HEK293 (cell line): Measurements from ENCODE around the gene P3H4.

Source experiments
- CTCF ChIA-PET: fragments of 350-600 bp; formaldehyde crosslinking; extraction: SDS; loops from one replicate; lab custom pipeline; 2021; ENCODE audit warnings: antibody characterized with exemption; lab: Yijun Ruan, JAX
- POLR2A ChIA-PET: fragments of 300-600 bp; formaldehyde crosslinking; extraction: SDS; loops from one replicate; lab custom pipeline; 2020; ENCODE audit warnings: antibody characterized with exemption, inconsistent platforms; lab: Yijun Ruan, JAX
- H3K27ac ChIP-seq: fragments of 200-500 bp; sonication (Bioruptor generic); 2 replicates; pipeline ENCODE4 v1.5.1; 2014; ENCODE audit warnings: low read depth, low read length, control low read depth, inconsistent platforms; ENCODE audit errors: extremely low read depth
- H3K36me3 ChIP-seq, 2 experiments: fragments of 200-500 bp in 1 of 2; sonication (Bioruptor generic) in 1 of 2; 1 replicate in 1 of 2; 2 replicates in 1 of 2; pipeline ENCODE4 v1.5.1; 2014 to 2017; ENCODE audit warnings: inconsistent platforms in 2 of 2, low read length in 2 of 2; ENCODE audit not compliant: control insufficient read depth in 2 of 2, insufficient read depth in 1 of 2
- H3K4me1 ChIP-seq: fragments of 200-500 bp; sonication (Bioruptor generic); 2 replicates; pipeline ENCODE4 v1.5.1; 2014; ENCODE audit warnings: mild to moderate bottlenecking, low read length, inconsistent platforms; ENCODE audit not compliant: control insufficient read depth, insufficient read depth
- H3K4me3 ChIP-seq: 2 replicates; pipeline ENCODE4 v1.5.1; 2011; ENCODE audit warnings: low read depth, mild to moderate bottlenecking, control low read depth, low read length, moderate library complexity
- H3K9me3 ChIP-seq: fragments of 200-500 bp; sonication (Bioruptor generic); 2 replicates; pipeline ENCODE4 v1.5.1; 2014; ENCODE audit warnings: low read depth, low read length, inconsistent platforms; ENCODE audit not compliant: control insufficient read depth, insufficient read depth
- FEZF1 ChIP-seq: fragments of 450-650 bp; formaldehyde crosslinking; IDR thresholded peaks from 2 replicates; pipeline ENCODE4 v1.5.1; 2016; ENCODE audit warnings: missing biosample characterization, missing genetic modification characterization
- HIC1 ChIP-seq: fragments of 450-650 bp; formaldehyde crosslinking; IDR thresholded peaks from 2 replicates; pipeline ENCODE4 v1.5.1; 2016; ENCODE audit warnings: missing biosample characterization, missing genetic modification characterization
- MYNN ChIP-seq: fragments of 450-650 bp; formaldehyde crosslinking; IDR thresholded peaks from 2 replicates; pipeline ENCODE4 v1.5.1; 2016; ENCODE audit warnings: missing biosample characterization, missing genetic modification characterization, borderline replicate concordance
- PRDM10 ChIP-seq: fragments of 450-650 bp; formaldehyde crosslinking; IDR thresholded peaks from 2 replicates; pipeline ENCODE4 v1.5.1; 2016; ENCODE audit warnings: missing biosample characterization, missing genetic modification characterization
- PRDM4 ChIP-seq: fragments of 450-650 bp; formaldehyde crosslinking; IDR thresholded peaks from 2 replicates; pipeline ENCODE4 v1.5.1; 2017; ENCODE audit warnings: missing biosample characterization, missing genetic modification characterization
- SCRT1 ChIP-seq: fragments of 450-650 bp; formaldehyde crosslinking; IDR thresholded peaks from 2 replicates; pipeline ENCODE4 v1.5.1; 2016; ENCODE audit warnings: missing biosample characterization, missing genetic modification characterization, borderline replicate concordance
- SCRT2 ChIP-seq: fragments of 450-650 bp; formaldehyde crosslinking; IDR thresholded peaks from 2 replicates; pipeline ENCODE4 v1.5.1; 2016; ENCODE audit warnings: missing biosample characterization, missing genetic modification characterization
- SETDB1 ChIP-seq: IDR thresholded peaks from one replicate; pipeline ENCODE4 v1.6.1; 2017; ENCODE audit warnings: mild to moderate bottlenecking, low read length, moderate library complexity, mixed read lengths; ENCODE audit not compliant: insufficient read length
- YY1 ChIP-seq: fragments of 450-650 bp; formaldehyde crosslinking; IDR thresholded peaks from 2 replicates; pipeline ENCODE4 v1.5.1; 2018; ENCODE audit warnings: missing biosample characterization, missing genetic modification characterization
- ZNF121 ChIP-seq: fragments of 450-650 bp; formaldehyde crosslinking; IDR thresholded peaks from 2 replicates; pipeline ENCODE4 v1.5.1; 2016; ENCODE audit warnings: missing biosample characterization, missing genetic modification characterization
- ZNF433 ChIP-seq: fragments of 450-650 bp; formaldehyde crosslinking; IDR thresholded peaks from 2 replicates; pipeline ENCODE4 v1.5.1; 2016; ENCODE audit warnings: missing biosample characterization, missing genetic modification characterization, low read depth
- ZNF473 ChIP-seq: fragments of 450-650 bp; formaldehyde crosslinking; IDR thresholded peaks from 2 replicates; pipeline ENCODE4 v1.5.1; 2017; ENCODE audit warnings: missing biosample characterization, missing genetic modification characterization
- ZNF555 ChIP-seq: fragments of 450-650 bp; formaldehyde crosslinking; conservative IDR thresholded peaks from 2 replicates; pipeline ENCODE4 v1.5.1; 2017; ENCODE audit warnings: missing biosample characterization, mild to moderate bottlenecking, missing genetic modification characterization, inconsistent platforms
- ZNF585B ChIP-seq: fragments of 450-650 bp; formaldehyde crosslinking; IDR thresholded peaks from 2 replicates; pipeline ENCODE4 v1.5.1; 2016; ENCODE audit warnings: missing biosample characterization, missing genetic modification characterization
- ZNF626 ChIP-seq: fragments of 450-650 bp; sonication (Bioruptor Pico); formaldehyde crosslinking; IDR thresholded peaks from 2 replicates; pipeline ENCODE4 v1.5.1; 2018; ENCODE audit warnings: missing biosample characterization, missing genetic modification characterization, inconsistent platforms
- ZNF629 ChIP-seq: fragments of 450-650 bp; formaldehyde crosslinking; IDR thresholded peaks from 2 replicates; pipeline ENCODE4 v1.5.1; 2017; ENCODE audit warnings: missing biosample characterization, missing genetic modification characterization
- ZNF692 ChIP-seq: fragments of 450-650 bp; formaldehyde crosslinking; IDR thresholded peaks from 2 replicates; pipeline ENCODE4 v1.5.1; 2016; ENCODE audit warnings: missing biosample characterization, missing genetic modification characterization
- ZNF747 ChIP-seq: fragments of 450-650 bp; formaldehyde crosslinking; IDR thresholded peaks from 2 replicates; pipeline ENCODE4 v1.5.1; 2016; ENCODE audit warnings: missing biosample characterization, missing genetic modification characterization
- ZNF830 ChIP-seq: fragments of 450-650 bp; IDR thresholded peaks from 2 replicates; pipeline ENCODE4 v1.5.0; 2018; ENCODE audit warnings: missing biosample characterization, missing genetic modification characterization, low read depth, mild to moderate bottlenecking, moderate library complexity

The P3H4 gene

GRCh38 chr17:41781404-41782110, 30.2 kb downstream of the P3H4 start:
- H3K4me3 ChIP-seq, result no peak overlapping the region
- H3K9me3 ChIP-seq, result no peaks in the 10 kb centered on the region
- H3K36me3 ChIP-seq, result peaks cover 0 to 12% of the 10 kb centered on the region in 2 experiments; a peak in 2 of 3 replicates
- TF ChIP-seq ZNF585B (tag by site-specific recombination) (no peak), ZNF433 (tag by site-specific recombination) (no peak), SCRT2 (tag by site-specific recombination) (no peak), PRDM4 (no peak), SETDB1 (no peak), ZNF555 (tag by site-specific recombination) (no peak), ZNF830 (tag by site-specific recombination) (no peak), ZNF629 (tag by site-specific recombination) (no peak), ZNF473 (tag by site-specific recombination) (no peak), SCRT1 (tag by site-specific recombination) (no peak)
- TF ChIP-seq, all 188 proteins: peak for 0
- POLR2A ChIA-PET, result interaction anchor here (0.6 to 1.6 kb wide), 4 partner anchors 12 to 414 kb away, joined by 3 to 8 read pairs (median 5); no protein-coding TSS in a partner anchor
- Histone ChIP-seq H3K4me1 (peaks cover 21% of the 10 kb centered on the region), H3K27ac (no peak overlapping the region)
- CTCF ChIA-PET, result interaction anchor here (0.6 to 1.1 kb wide), 4 partner anchors 20 to 146 kb away, joined by 3 to 5 read pairs (median 4); no protein-coding TSS in a partner anchor

GRCh38 chr17:41779954-41780353, 31.8 kb downstream of the P3H4 start:
- no peak overlapping the region for H3K27ac ChIP-seq
- H3K4me3 ChIP-seq, result no peak overlapping the region
- H3K9me3 ChIP-seq, result no peaks in the 10 kb centered on the region
- no peak for TF ChIP-seq YY1 (tag by site-specific recombination)
- no peak for TF ChIP-seq ZNF747 (tag by site-specific recombination)
- TF ChIP-seq ZNF121 (tag by site-specific recombination), result peak; percentile 60; the same call in 1 of the 2 replicates
- TF ChIP-seq, all 188 proteins: peak for 1
- ChIA-PET CTCF (interaction anchor here (0.5 to 1.8 kb wide), 4 partner anchors 9 to 43 kb away, joined by 3 to 6 read pairs (median 3); no protein-coding TSS in a partner anchor), POLR2A (interaction anchor here (0.7 to 1.2 kb wide), 3 partner anchors 11 to 1648 kb away, joined by 3 to 6 read pairs (median 3); partner anchors contain the start of gene HAP1)
- H3K4me1 ChIP-seq, result peaks cover 17% of the 10 kb centered on the region
- H3K36me3 ChIP-seq, result peaks cover 0 to 28% of the 10 kb centered on the region in 2 experiments; a peak in 2 of 3 replicates

- no peaks in the 10 kb centered on the region for H3K9me3 ChIP-seq
- peak overlapping the region; percentile 78 for H3K27ac ChIP-seq
- ChIA-PET CTCF (interaction anchor here (0.7 to 6.4 kb wide), 15 partner anchors 8 to 88 kb away, joined by 3 to 48 read pairs (median 4); partner anchors contain the start of gene JUP), POLR2A (interaction anchor here (0.6 to 3.0 kb wide), 12 partner anchors 8 to 153 kb away, joined by 3 to 66 read pairs (median 4); partner anchors contain the start of genes FKBP10, JUP and ODAD4)
- no peak overlapping the region for H3K4me3 ChIP-seq
- H3K36me3 ChIP-seq, result peaks cover 0 to 39% of the 10 kb centered on the region in 2 experiments; a peak in 2 of 3 replicates
- peaks cover 14% of the 10 kb centered on the region for H3K4me1 ChIP-seq
- TF ChIP-seq PRDM10 (tag by site-specific recombination) (peak; percentile 78), FEZF1 (tag by site-specific recombination) (peak; percentile 66), HIC1 (peak; percentile 79), ZNF692 (tag by site-specific recombination) (no peak), ZNF626 (no peak), MYNN (tag by site-specific recombination) (no peak)
These were observed 34.1 kb downstream of the P3H4 start for GRCh38 chr17:41777574-41778188.
